K562 (cell line): ENCODE measurements around the gene RARRES2. TPM values are rescaled to one million over a fixed set of nuclear protein-coding genes. Genes with fewer than 3 reads are reported as not detected.

Source experiments
- DDX20 ChIP-seq: fragments of 450-650 bp; IDR thresholded peaks from 2 replicates; pipeline ENCODE4 v1.6.1; 2016; ENCODE audit warnings: missing genetic modification characterization, low read depth, mild to moderate bottlenecking, missing compliant biosample characterization, moderate library complexity
- GTF2F1 ChIP-seq: IDR thresholded peaks from 2 replicates; pipeline ENCODE4 v1.6.1; 2011; ENCODE audit warnings: low read depth, low read length, improper control_type of control experiment
- KDM5B ChIP-seq: fragments of 200-600 bp; sonication (generic); IDR thresholded peaks from 2 replicates; pipeline ENCODE4 v1.6.1; 2012; ENCODE audit warnings: low read depth, mild to moderate bottlenecking, moderate library complexity, low read length, control low read depth, inconsistent platforms; ENCODE audit not compliant: insufficient replicate concordance
- RHOXF2B ChIP-seq: fragments of 250-450 bp; sonication (Bioruptor Pico); conservative IDR thresholded peaks from 2 replicates; pipeline ENCODE4 v1.5.1; 2021
- SRF ChIP-seq, 2 experiments: fragments of 250-450, 450-650 bp in 1 of 2; sonication (Bioruptor Pico) in 1 of 2; sonication (generic) in 1 of 2; formaldehyde crosslinking; IDR thresholded peaks; 2 replicates each; pipeline versions ENCODE4 v1.5.0 to v1.5.1; 2020 to 2022; ENCODE audit warnings: mild to moderate bottlenecking in 1 of 2, missing genetic modification reagents in 1 of 2
- ZBTB17 ChIP-seq: fragments of 450-650 bp; formaldehyde crosslinking; IDR thresholded peaks from 2 replicates; pipeline ENCODE4 v1.4.0; 2020; ENCODE audit warnings: mild to moderate bottlenecking
- ZNF3 ChIP-seq: fragments of 250-450 bp; sonication (Bioruptor Pico); IDR thresholded peaks from 2 replicates; pipeline ENCODE4 v1.5.0; 2021; ENCODE audit warnings: mild to moderate bottlenecking, moderate library complexity
- ZNF589 ChIP-seq: fragments of 200-800 bp; sonication (Bioruptor generic); IDR thresholded peaks from 2 replicates; pipeline ENCODE4 v1.6.1; 2016; ENCODE audit warnings: low read depth, missing genetic modification characterization, missing compliant biosample characterization
- polyA plus RNA-seq, 8 experiments: library from polyadenylated mRNA; depleted of rRNA in 4 of 8; stranded (reverse) in 5 of 8; unstranded in 3 of 8; fragments of >200 nt; fragmentation: Nextera tagmentation in 2 of 8; fragmentation: Illumina TruSeq in 1 of 8; extraction: Ambion mirVana in 2 of 8; extraction: Trizol in 1 of 8; gene quantifications; 2 replicates each; pipeline versions ENCODE4 v1.2.1 to v1.2.3, GENCODE V29; 2011 to 2014; ENCODE audit warnings: inconsistent platforms in 1 of 8, missing spikeins in 1 of 8
- total RNA-seq, 7 experiments: library from RNA; depleted of rRNA in 6 of 7; stranded (reverse); fragments of >200 nt in 6 of 7; fragmentation: Illumina TruSeq in 2 of 7; extraction: Trizol in 2 of 7; gene quantifications; 2 replicates each; pipeline versions ENCODE4 v1.2.1 to v1.2.3, GENCODE V29; 2011 to 2021; ENCODE audit warnings: low replicate concordance in 1 of 7
- TF ChIP-seq, protein P1 (sequence below), 2 experiments: fragments of 450-650 bp; formaldehyde crosslinking in 1 of 2; IDR thresholded peaks; 2 replicates each; pipeline versions ENCODE4 v1.4.0 to v1.6.1; 2014 to 2020; ENCODE audit warnings: mild to moderate bottlenecking in 2 of 2, borderline replicate concordance in 1 of 2, low read depth in 1 of 2

The RARRES2 gene
- total and polyA plus RNA-seq, 9 of the 15 experiments (the other 6 are each of a cell fraction or from before 2014, with no cell fraction given): 0.11 to 1.7 (median 0.23) TPM; not detected in 6

DNA sequence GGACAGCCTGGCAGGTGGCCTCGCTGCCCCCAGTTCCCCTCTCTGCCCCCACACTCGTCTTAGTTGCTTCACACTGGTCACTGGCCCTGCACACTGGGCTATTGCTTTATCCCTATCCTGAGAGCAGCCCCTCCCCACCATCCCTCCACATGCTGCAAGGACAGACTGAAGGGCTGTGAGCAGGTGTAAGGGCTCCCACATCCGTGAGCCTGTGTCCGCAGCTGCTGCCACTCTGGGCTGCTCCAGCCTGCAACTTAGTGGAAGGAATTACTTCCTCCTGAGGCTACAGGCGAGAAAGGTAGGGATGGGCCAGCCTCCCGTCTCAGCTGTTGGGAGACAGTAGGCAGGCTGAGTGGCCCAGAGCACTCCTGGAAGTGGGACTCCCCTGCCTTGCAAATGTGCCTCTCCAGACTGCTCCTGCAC is 3.8 kb downstream of the RARRES2 start (continued):
- TF ChIP-seq, protein P1, sequence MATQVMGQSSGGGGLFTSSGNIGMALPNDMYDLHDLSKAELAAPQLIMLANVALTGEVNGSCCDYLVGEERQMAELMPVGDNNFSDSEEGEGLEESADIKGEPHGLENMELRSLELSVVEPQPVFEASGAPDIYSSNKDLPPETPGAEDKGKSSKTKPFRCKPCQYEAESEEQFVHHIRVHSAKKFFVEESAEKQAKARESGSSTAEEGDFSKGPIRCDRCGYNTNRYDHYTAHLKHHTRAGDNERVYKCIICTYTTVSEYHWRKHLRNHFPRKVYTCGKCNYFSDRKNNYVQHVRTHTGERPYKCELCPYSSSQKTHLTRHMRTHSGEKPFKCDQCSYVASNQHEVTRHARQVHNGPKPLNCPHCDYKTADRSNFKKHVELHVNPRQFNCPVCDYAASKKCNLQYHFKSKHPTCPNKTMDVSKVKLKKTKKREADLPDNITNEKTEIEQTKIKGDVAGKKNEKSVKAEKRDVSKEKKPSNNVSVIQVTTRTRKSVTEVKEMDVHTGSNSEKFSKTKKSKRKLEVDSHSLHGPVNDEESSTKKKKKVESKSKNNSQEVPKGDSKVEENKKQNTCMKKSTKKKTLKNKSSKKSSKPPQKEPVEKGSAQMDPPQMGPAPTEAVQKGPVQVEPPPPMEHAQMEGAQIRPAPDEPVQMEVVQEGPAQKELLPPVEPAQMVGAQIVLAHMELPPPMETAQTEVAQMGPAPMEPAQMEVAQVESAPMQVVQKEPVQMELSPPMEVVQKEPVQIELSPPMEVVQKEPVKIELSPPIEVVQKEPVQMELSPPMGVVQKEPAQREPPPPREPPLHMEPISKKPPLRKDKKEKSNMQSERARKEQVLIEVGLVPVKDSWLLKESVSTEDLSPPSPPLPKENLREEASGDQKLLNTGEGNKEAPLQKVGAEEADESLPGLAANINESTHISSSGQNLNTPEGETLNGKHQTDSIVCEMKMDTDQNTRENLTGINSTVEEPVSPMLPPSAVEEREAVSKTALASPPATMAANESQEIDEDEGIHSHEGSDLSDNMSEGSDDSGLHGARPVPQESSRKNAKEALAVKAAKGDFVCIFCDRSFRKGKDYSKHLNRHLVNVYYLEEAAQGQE (IDR thresholded peaks at IDR 0.05; ENCODE audit: borderline replicate concordance): no peak
- TF ChIP-seq, protein P1 (CRISPR knock-in tag; IDR thresholded peaks at IDR 0.05; ENCODE audit: low read depth): no peak
- TF ChIP-seq ZBTB17 (CRISPR knock-in tag) (no peak), DDX20 (tag) (no peak), ZNF589 (no peak), SRF (CRISPR knock-in tag; IDR thresholded peaks at IDR 0.05) (no peak), ZNF3 (CRISPR knock-in tag) (no peak), RHOXF2B (CRISPR knock-in tag) (no peak), KDM5B (no peak), GTF2F1 (no peak)
